ENCODE data around the gene PAX6.

The PAX6 gene

DNA sequence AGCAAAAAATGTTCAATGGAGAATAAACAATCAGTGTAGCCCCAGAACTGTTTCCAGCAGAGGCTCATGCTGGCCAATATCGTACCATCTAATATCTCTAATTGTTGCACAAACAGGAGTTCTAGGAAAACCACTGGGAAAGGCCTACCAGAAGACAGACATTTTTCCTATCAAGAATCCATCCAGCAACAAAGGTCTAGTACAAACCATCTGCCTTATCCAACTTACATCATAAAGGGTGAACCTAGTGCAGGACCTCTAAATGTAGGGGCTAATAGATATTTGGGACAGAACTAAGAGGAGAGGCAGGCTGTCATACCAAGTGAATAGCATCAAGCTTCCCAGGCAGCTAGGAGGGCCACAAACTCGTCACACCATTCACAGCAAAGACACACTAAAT, 18.7 kb downstream of the PAX6 start:
- Mint-ChIP-seq H3K36me3 (ENCODE audit: low read depth) (no peaks in the 10 kb centered on the region), H3K27me3 (ENCODE audit: low read depth) (peaks cover 70% of the 10 kb centered on the region), H3K4me1 (peaks cover 11% of the 10 kb centered on the region), H3K4me3 (no peak overlapping the region), H3K9me3 (no peaks in the 10 kb centered on the region), H3K27ac (no peak overlapping the region)
- TF ChIP-seq, protein P1, sequence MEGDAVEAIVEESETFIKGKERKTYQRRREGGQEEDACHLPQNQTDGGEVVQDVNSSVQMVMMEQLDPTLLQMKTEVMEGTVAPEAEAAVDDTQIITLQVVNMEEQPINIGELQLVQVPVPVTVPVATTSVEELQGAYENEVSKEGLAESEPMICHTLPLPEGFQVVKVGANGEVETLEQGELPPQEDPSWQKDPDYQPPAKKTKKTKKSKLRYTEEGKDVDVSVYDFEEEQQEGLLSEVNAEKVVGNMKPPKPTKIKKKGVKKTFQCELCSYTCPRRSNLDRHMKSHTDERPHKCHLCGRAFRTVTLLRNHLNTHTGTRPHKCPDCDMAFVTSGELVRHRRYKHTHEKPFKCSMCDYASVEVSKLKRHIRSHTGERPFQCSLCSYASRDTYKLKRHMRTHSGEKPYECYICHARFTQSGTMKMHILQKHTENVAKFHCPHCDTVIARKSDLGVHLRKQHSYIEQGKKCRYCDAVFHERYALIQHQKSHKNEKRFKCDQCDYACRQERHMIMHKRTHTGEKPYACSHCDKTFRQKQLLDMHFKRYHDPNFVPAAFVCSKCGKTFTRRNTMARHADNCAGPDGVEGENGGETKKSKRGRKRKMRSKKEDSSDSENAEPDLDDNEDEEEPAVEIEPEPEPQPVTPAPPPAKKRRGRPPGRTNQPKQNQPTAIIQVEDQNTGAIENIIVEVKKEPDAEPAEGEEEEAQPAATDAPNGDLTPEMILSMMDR (IDR thresholded peaks at IDR 0.05; ENCODE audit: unreplicated experiment in 3 of 3): no peak

DNA sequence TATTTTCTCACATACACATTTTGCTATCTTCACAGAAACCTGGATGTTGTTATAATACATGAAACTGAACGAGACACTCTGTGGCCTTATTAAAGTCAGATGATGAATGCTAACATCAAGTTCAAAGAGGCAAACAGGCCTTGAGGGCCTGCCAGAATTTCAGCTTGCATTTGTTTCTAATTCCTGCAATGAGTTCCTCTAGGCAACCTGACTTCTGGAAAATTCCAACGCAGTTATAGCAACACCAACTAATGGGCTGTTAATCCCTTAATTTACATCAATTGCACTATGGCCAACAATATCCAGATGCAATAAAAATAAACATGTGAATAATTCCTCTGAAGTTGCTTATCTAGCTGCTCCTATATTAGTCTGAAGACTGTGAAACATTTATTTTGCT, 19.1 kb downstream of the PAX6 start:
- H3K9me3 Mint-ChIP-seq: no peaks in the 10 kb centered on the region

DNA sequence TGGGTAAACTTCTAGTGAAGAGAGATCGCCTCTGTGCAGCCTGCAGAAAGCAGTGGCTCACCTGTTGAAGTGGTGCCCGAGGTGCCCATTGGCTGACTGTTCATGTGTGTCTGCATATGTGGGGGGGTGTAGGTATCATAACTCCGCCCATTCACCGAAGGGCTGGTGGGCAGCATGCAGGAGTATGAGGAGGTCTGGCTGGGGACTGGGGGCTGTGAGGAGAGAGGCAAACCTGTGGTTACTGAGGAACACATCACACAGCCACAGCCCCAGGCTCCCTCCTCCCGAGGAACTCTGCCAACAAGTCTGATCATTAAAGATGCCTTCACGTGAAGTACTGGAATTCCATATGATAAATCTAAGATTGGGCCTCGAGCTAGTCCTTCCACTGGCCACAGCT, 20.5 kb downstream of the PAX6 start:
- no peaks in the 10 kb centered on the region for H3K36me3 Mint-ChIP-seq (ENCODE audit: low read depth)
- peaks cover 56% of the 10 kb centered on the region for H3K27me3 Mint-ChIP-seq (ENCODE audit: low read depth)
- no peaks in the 10 kb centered on the region for H3K9me3 Mint-ChIP-seq
- TF ChIP-seq, protein P1 (IDR thresholded peaks at IDR 0.05; ENCODE audit: unreplicated experiment in 3 of 3): no peak
- H3K27ac Mint-ChIP-seq: no peak overlapping the region
- no peaks in the 10 kb centered on the region for H3K4me1 Mint-ChIP-seq
- H3K4me3 Mint-ChIP-seq: no peak overlapping the region

More for the DNA sequence above, 19.1 kb downstream of the PAX6 start:
- Mint-ChIP-seq H3K27ac (no peak overlapping the region), H3K27me3 (ENCODE audit: low read depth) (peaks cover 70% of the 10 kb centered on the region), H3K36me3 (ENCODE audit: low read depth) (no peaks in the 10 kb centered on the region), H3K4me3 (no peak overlapping the region), H3K4me1 (peaks cover 7% of the 10 kb centered on the region)
- TF ChIP-seq, protein P1 (IDR thresholded peaks at IDR 0.05; ENCODE audit: unreplicated experiment in 3 of 3): no peak

DNA sequence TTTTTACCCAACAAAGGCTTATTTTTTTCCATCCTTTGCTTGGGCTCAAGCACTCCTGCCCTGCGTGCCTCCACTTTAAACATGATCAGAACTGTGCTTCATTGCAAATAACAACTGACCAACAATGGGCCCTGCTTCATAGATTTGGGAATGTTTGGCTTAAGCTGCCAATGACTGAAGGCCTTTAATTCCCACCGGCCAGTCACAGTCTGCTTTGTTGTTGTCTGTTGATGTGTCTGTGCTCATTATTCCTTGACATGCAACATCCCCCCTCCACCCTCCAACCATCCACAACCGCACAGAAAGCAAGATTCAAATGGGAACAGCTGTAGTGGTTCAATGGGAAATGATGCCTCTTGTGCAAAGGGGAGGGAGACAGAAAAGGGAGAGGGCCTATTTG, 23.0 kb downstream of the PAX6 start:
- Mint-ChIP-seq H3K4me1 (no peaks in the 10 kb centered on the region), H3K27me3 (ENCODE audit: low read depth) (peaks cover 30% of the 10 kb centered on the region), H3K9me3 (no peaks in the 10 kb centered on the region), H3K36me3 (ENCODE audit: low read depth) (no peaks in the 10 kb centered on the region), H3K4me3 (no peak overlapping the region), H3K27ac (no peak overlapping the region)
- TF ChIP-seq, protein P1 (IDR thresholded peaks at IDR 0.05; ENCODE audit: unreplicated experiment in 3 of 3): no peak

DNA sequence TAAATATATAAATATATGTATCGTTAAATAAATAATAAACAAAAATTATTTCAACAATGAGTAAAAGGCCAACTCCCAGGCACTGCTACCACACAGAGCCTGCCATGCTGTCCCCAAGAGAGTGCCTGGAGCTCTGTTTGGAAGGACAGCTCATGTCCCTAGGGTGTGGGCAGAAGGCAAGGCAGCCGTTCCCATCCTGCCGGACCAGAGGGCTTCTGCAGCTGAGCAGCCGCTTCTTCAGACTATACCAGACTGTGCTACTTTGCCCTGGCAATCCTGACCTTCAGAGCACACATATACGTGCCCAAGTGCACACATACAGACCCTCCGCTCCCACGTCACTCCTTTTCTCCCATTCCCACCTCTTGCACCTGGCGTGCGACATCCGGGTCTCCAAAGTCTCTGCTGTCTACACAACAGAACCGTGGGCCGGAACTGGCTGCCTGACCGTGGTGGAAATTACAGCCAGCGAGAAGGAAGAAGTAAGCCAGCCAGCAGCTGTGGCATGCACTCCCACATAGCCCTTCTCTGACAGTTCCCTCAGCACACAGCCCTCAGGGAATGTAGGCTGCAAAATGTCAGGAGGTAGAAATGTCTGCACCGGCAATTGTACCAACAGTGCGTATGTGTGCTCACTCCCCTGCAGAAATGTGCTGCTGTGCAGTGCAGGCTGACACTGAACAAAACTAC, 24.0 kb downstream of the PAX6 start:
- TF ChIP-seq, protein P1 (IDR thresholded peaks at IDR 0.05; ENCODE audit: unreplicated experiment in 3 of 3): no peak
- Mint-ChIP-seq H3K27ac (no peak overlapping the region), H3K4me3 (no peak overlapping the region), H3K27me3 (ENCODE audit: low read depth) (peaks cover 21% of the 10 kb centered on the region), H3K9me3 (no peaks in the 10 kb centered on the region), H3K4me1 (no peaks in the 10 kb centered on the region), H3K36me3 (ENCODE audit: low read depth) (no peaks in the 10 kb centered on the region)

DNA sequence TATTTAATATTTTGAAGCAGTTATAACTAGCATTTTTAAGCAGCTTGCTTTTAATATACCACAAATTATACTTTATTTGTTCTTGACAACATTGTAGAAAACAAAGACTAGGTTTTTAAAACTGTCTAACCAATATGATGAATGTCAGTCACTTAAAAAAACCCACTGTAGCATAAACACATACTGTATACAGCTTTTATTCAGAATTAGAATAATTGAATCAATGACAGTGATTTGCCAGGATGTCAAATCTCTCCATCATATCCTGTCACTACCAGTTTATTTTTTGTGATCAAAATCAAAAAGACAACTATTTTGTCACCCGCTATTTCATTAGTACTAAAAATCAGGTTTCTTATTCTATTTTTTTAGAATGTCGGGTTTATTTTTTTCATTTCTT, 26.5 kb downstream of the PAX6 start:
- no peaks in the 10 kb centered on the region for H3K36me3 Mint-ChIP-seq (ENCODE audit: low read depth)
- H3K9me3 Mint-ChIP-seq: no peaks in the 10 kb centered on the region
- peaks cover 5% of the 10 kb centered on the region for H3K27me3 Mint-ChIP-seq (ENCODE audit: low read depth)
- TF ChIP-seq, protein P1 (IDR thresholded peaks at IDR 0.05; ENCODE audit: unreplicated experiment in 3 of 3): no peak
- no peaks in the 10 kb centered on the region for H3K4me1 Mint-ChIP-seq
- no peak overlapping the region for H3K4me3 Mint-ChIP-seq
- no peak overlapping the region for H3K27ac Mint-ChIP-seq

Measured in nephron (organoid).